ENCODE results near the gene SLC2A3. TPM values are rescaled to one million over a fixed set of nuclear protein-coding genes. Genes with fewer than 3 reads are reported as not detected.
"Not testable (repeated sequence)": the region's sequence is repeated elsewhere in the genome, so short reads cannot be mapped to it uniquely, and the experiment has no call there.

SLC2A3 gene
- total and polyA plus RNA-seq, 9 of the 15 experiments (the other 6 are each of a cell fraction or from before 2014, with no cell fraction given), result 67.3 to 491 (median 104) TPM

DNA sequence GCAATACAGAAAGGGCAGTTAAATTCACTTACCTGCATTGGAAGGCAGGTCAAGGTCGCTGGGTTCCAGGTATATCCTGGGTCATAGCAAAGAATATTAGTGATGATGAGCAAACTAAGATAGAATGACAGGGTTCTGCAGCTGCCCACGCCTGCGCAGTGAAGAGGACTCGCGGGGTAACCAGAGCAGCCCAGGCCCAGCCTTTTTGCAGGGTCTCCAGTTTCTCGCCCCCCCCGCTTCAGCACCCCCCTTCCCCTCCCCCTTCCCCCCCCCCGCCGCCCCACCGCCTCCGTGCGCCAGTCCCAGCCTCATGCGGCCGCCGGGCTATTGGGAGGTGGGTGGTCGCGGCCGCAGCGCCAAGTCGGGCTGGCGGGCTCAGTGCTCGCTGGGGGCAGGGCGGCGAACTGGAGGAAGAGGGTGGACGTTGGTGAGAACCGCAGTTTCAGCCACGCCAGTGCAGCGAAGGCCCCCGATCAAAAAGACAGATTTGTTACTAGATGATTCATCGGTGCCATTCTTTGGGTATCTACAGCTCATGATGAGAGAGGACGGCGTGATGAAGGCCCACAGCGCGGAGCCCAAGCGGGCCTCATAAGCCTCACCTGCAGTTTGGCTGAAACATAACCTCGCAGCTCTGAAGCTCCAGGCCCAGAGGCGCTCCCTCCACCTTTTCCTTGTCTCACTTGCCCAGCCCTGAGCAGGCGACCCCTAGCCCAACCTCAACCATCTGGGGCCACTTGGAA lies 20.2 kb downstream of the SLC2A3 start:
- no peak for ATAC-seq
- Histone ChIP-seq H3K9me1 (ENCODE audit: control insufficient read depth, insufficient read depth, low read length) (no peaks in the 10 kb centered on the region), H3K9ac (ENCODE audit: insufficient read depth in 1 of 2, low read depth in 2 of 2, low read length in 2 of 2) (no peak overlapping the region), H3K36me3 (ENCODE audit: control insufficient read depth, insufficient read depth, low read length) (peaks cover 19% of the 10 kb centered on the region; the same call in 1 of the 3 replicates), H3K4me1 (replicated peaks in 1 of 2; ENCODE audit: control insufficient read depth in 2 of 2, insufficient read depth in 2 of 2, low read length in 2 of 2) (no peaks in the 10 kb centered on the region), H3K4me2 (ENCODE audit: insufficient read depth, low read length) (no peak overlapping the region), H2AFZ (ENCODE audit: low read depth, low read length) (no peak overlapping the region), H3K27ac (ENCODE audit: extremely low read depth, low read depth, low read length) (no peak overlapping the region), H3K9me3 (replicated peaks; ENCODE audit: control insufficient read depth, insufficient read depth, low read depth, low read length) (no peaks in the 10 kb centered on the region), H3K4me3 (no peak overlapping the region), H3K79me2 (ENCODE audit: control insufficient read depth, insufficient read depth, low read length) (no peaks in the 10 kb centered on the region), H3K27me3 (ENCODE audit: control insufficient read depth in 2 of 2, insufficient read depth in 2 of 2, low read length in 2 of 2) (no peaks in the 10 kb centered on the region), H4K20me1 (replicated peaks; ENCODE audit: control insufficient read depth, insufficient read depth, low read length) (no peaks in the 10 kb centered on the region)
- DNase-seq (ENCODE audit: extremely low read depth in 1 of 4, low spot score in 3 of 4), result no peak
- CTCF ChIA-PET (ENCODE audit: low intra/inter-chr PET ratio), result no interaction called here
- in situ Hi-C loops (cut with MboI), result no loop called here
- TF ChIP-seq, protein P1, sequence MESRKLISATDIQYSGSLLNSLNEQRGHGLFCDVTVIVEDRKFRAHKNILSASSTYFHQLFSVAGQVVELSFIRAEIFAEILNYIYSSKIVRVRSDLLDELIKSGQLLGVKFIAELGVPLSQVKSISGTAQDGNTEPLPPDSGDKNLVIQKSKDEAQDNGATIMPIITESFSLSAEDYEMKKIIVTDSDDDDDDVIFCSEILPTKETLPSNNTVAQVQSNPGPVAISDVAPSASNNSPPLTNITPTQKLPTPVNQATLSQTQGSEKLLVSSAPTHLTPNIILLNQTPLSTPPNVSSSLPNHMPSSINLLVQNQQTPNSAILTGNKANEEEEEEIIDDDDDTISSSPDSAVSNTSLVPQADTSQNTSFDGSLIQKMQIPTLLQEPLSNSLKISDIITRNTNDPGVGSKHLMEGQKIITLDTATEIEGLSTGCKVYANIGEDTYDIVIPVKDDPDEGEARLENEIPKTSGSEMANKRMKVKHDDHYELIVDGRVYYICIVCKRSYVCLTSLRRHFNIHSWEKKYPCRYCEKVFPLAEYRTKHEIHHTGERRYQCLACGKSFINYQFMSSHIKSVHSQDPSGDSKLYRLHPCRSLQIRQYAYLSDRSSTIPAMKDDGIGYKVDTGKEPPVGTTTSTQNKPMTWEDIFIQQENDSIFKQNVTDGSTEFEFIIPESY (CRISPR knock-in tag; IDR thresholded peaks at IDR 0.05), result peak; percentile 49
- 0 out of 2 replicates have a peak, but pooled peaks have one; percentile 19 for TF ChIP-seq POLR2G (IDR thresholded peaks at IDR 0.05; ENCODE audit: low read depth, low read length)
- no peak for TF ChIP-seq SRSF3 (IDR thresholded peaks at IDR 0.05; ENCODE audit: insufficient read depth, low read length)
- WGBS (ENCODE audit: insufficient coverage, low coverage, missing lambda C conversion rate), result 31% methylated on average over 3 of the region's 38 CpGs
- no peak for FAIRE-seq
- BruUV-seq (replicated peaks), result no TSS peak
- POLR2A ChIA-PET, result no interaction called here
- intact Hi-C loops (cut with micrococcal nuclease), result no loop called here

DNA sequence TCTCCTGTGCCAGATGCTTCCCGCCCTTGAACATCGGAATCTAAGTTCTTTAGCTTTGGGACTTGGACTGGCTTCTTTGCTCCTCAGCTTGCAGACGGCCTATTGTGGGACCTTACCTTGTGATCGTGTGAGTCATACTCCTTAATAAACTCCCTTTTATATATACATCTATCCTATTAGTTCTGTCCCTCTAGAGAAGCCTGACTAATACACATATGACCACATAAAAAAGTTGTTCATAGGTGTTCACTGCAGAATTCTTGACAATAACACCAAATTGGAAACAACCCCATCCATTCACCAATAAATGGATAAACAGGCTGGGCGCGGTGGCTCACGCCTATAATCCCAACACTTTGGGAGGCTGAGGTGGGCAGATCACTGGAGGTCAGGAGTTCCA lies 25.9 kb downstream of the SLC2A3 start:
- H3K4me2 ChIP-seq (ENCODE audit: insufficient read depth, low read length); DNase-seq (ENCODE audit: extremely low read depth in 1 of 4, low spot score in 3 of 4); H3K4me1 ChIP-seq (replicated peaks in 1 of 2; ENCODE audit: control insufficient read depth in 2 of 2, insufficient read depth in 2 of 2, low read length in 2 of 2); H3K9me1 ChIP-seq (ENCODE audit: control insufficient read depth, insufficient read depth, low read length); H3K79me2 ChIP-seq (ENCODE audit: control insufficient read depth, insufficient read depth, low read length); FAIRE-seq; H3K9ac ChIP-seq (ENCODE audit: insufficient read depth in 1 of 2, low read depth in 2 of 2, low read length in 2 of 2); H2AFZ ChIP-seq (ENCODE audit: low read depth, low read length); H3K9me3 ChIP-seq (replicated peaks; ENCODE audit: control insufficient read depth, insufficient read depth, low read depth, low read length); BruUV-seq (replicated peaks); H3K27me3 ChIP-seq (ENCODE audit: control insufficient read depth in 2 of 2, insufficient read depth in 2 of 2, low read length in 2 of 2); H3K36me3 ChIP-seq (ENCODE audit: control insufficient read depth, insufficient read depth, low read length); ATAC-seq; H3K4me3 ChIP-seq; H4K20me1 ChIP-seq (replicated peaks; ENCODE audit: control insufficient read depth, insufficient read depth, low read length); in situ Hi-C loops (cut with MboI); intact Hi-C loops (cut with micrococcal nuclease); H3K27ac ChIP-seq (ENCODE audit: extremely low read depth, low read depth, low read length); CTCF ChIA-PET (ENCODE audit: low intra/inter-chr PET ratio): not testable (repeated sequence)
- POLR2A ChIA-PET, result interaction anchor here (0.8 to 2.8 kb wide), 2 partner anchors 9 to 25 kb away, joined by 3 to 16 read pairs; no protein-coding TSS in a partner anchor
- WGBS (ENCODE audit: insufficient coverage, low coverage, missing lambda C conversion rate), result 61% methylated on average over 7 of the region's 7 CpGs

All from K562 (cell line).